SW480 (cell line): Measurements from ENCODE around the gene BICRAL.
"Not testable (repeated sequence)": the region's sequence is repeated elsewhere in the genome, so short reads cannot be mapped to it uniquely, and the experiment has no call there.

Experiments
- DNase-seq: peaks from one replicate; pipeline ENCODE4 v3.0.0-alpha.2; 2016; ENCODE audit warnings: low spot score

Gene BICRAL

GRCh38 chr6:42841844-42842584 lies 60.2 kb downstream of the BICRAL start:
- no peak for DNase-seq

GRCh38 chr6:42845327-42845694 lies 63.5 kb downstream of the BICRAL start:
- no peak for DNase-seq

- no peak for DNase-seq
Measured at GRCh38 chr6:42846505-42846904, 64.7 kb downstream of the BICRAL start.

- no peak for DNase-seq
Measured at GRCh38 chr6:42848700-42849099, 66.8 kb downstream of the BICRAL start.

- no peak for DNase-seq
Measured at GRCh38 chr6:42851599-42851998, 69.7 kb downstream of the BICRAL start.

GRCh38 chr6:42860036-42860435 lies 78.2 kb downstream of the BICRAL start:
- no peak for DNase-seq

- DNase-seq = no peak
Measured at GRCh38 chr6:42860481-42860880, 78.6 kb downstream of the BICRAL start.

- DNase-seq = no peak
Measured at GRCh38 chr6:42864602-42865001, 82.8 kb downstream of the BICRAL start.

GRCh38 chr6:42870145-42870936 lies 88.5 kb downstream of the BICRAL start:
- DNase-seq = no peak

- no peak for DNase-seq
Measured at GRCh38 chr6:42871711-42872110, 89.9 kb downstream of the BICRAL start.

- DNase-seq = no peak
Measured at GRCh38 chr6:42873313-42873712, 91.5 kb downstream of the BICRAL start.

- DNase-seq = no peak
Measured at GRCh38 chr6:42877695-42878094, 95.8 kb downstream of the BICRAL start.

- peak; percentile 85 for DNase-seq
Measured at GRCh38 chr6:42879372-42880239, 97.8 kb downstream of the BICRAL start, which contains the start of gene RPL7L1. RPL7L1 (plus strand) TSS chr6:42879616; CDS start chr6:42879911, 295 bp downstream.

- not testable (repeated sequence) for DNase-seq
Measured at GRCh38 chr6:42880240-42880817, 98.5 kb downstream of the BICRAL start.

GRCh38 chr6:42880871-42881270 lies 99.0 kb downstream of the BICRAL start:
- DNase-seq = not testable (repeated sequence)

- DNase-seq = no peak
Measured at GRCh38 chr6:42885702-42886101, 103.8 kb downstream of the BICRAL start.

GRCh38 chr6:42888201-42888600 lies 106.3 kb downstream of the BICRAL start:
- DNase-seq = not testable (repeated sequence)

GRCh38 chr6:42889815-42890214 lies 108.0 kb downstream of the BICRAL start:
- peak; percentile 17 for DNase-seq

GRCh38 chr6:42890311-42891198 lies 108.7 kb downstream of the BICRAL start:
- DNase-seq = peak; percentile 93

- no peak for DNase-seq
Measured at GRCh38 chr6:42891199-42891722, 109.4 kb downstream of the BICRAL start.
